CD8-positive, alpha-beta memory T cell (primary cell): Measurements from ENCODE around the gene CBLC. TPM values are rescaled to one million over a fixed set of nuclear protein-coding genes. Genes with fewer than 3 reads are reported as not detected.

ENCODE experiments used
- CTCF ChIA-PET: fragments of 350-600 bp; sonication (Branson Sonifier 250); formaldehyde crosslinking; loops from one replicate; lab custom pipeline; 2021; ENCODE audit warnings: antibody characterized with exemption; lab: Charles Lee
- POLR2A ChIA-PET: fragments of 350-600 bp; sonication (Branson Sonifier 250); formaldehyde crosslinking; loops from one replicate; lab custom pipeline; 2021; ENCODE audit warnings: antibody characterized with exemption; lab: Charles Lee
- DNase-seq, 5 donors: peaks; one replicate each; pipeline versions ENCODE4 v3.0.0 to v3.0.0-alpha.2; 2020 to 2022; ENCODE audit warnings: mixed read lengths in 1 of 5
- H3K27ac ChIP-seq: one replicate; pipeline ENCODE4 v1.7.0; 2013; ENCODE audit warnings: low read depth, mild to moderate bottlenecking, low read length, moderate library complexity
- H3K27me3 ChIP-seq: 2 replicates; pipeline ENCODE4 v1.7.0; 2013; ENCODE audit warnings: low read length, mild to moderate bottlenecking; ENCODE audit not compliant: insufficient read depth, poor library complexity, severe bottlenecking
- H3K36me3 ChIP-seq: 2 replicates; pipeline ENCODE4 v1.7.0; 2013; ENCODE audit warnings: mild to moderate bottlenecking, low read length, moderate library complexity; ENCODE audit not compliant: insufficient read depth
- H3K4me1 ChIP-seq: 2 replicates; pipeline ENCODE4 v1.7.0; 2013; ENCODE audit warnings: mild to moderate bottlenecking, low read length, moderate library complexity; ENCODE audit not compliant: insufficient read depth
- H3K4me3 ChIP-seq: 2 replicates; pipeline ENCODE4 v1.7.0; 2013; ENCODE audit warnings: mild to moderate bottlenecking, low read length
- H3K9me3 ChIP-seq: 2 replicates; pipeline ENCODE4 v1.7.0; 2013; ENCODE audit warnings: mild to moderate bottlenecking, low read length
- H3K27ac Mint-ChIP-seq, 8 donors: one replicate each; pipeline ENCODE4 v1.8.0; 2020 to 2021; ENCODE audit warnings: mixed read lengths in 8 of 8, mild to moderate bottlenecking in 6 of 8, inconsistent platforms in 3 of 8, moderate library complexity in 3 of 8
- H3K27me3 Mint-ChIP-seq, 2 donors: one replicate each; pipeline ENCODE4 v1.8.0; 2020 to 2021; ENCODE audit warnings: mixed read lengths in 2 of 2, mild to moderate bottlenecking in 1 of 2, moderate library complexity in 1 of 2
- H3K36me3 Mint-ChIP-seq, 3 donors: one replicate each; pipeline ENCODE4 v1.8.0; 2020 to 2021; ENCODE audit warnings: mixed read lengths in 3 of 3, inconsistent platforms in 1 of 3, mild to moderate bottlenecking in 1 of 3
- H3K4me1 Mint-ChIP-seq, 3 donors: one replicate each; pipeline ENCODE4 v1.8.0; 2020 to 2021; ENCODE audit warnings: mixed read lengths in 3 of 3, inconsistent platforms in 1 of 3, mild to moderate bottlenecking in 1 of 3
- H3K4me3 Mint-ChIP-seq, 7 donors: one replicate each; pipeline ENCODE4 v1.8.0; 2020 to 2021; ENCODE audit warnings: mixed read lengths in 7 of 7, mild to moderate bottlenecking in 6 of 7, moderate library complexity in 4 of 7, inconsistent platforms in 2 of 7
- H3K9me3 Mint-ChIP-seq, 5 donors: one replicate each; pipeline ENCODE4 v1.8.0; 2020 to 2022; ENCODE audit warnings: mixed read lengths in 5 of 5, mild to moderate bottlenecking in 3 of 5, moderate library complexity in 2 of 5, inconsistent platforms in 1 of 5
- polyA plus RNA-seq: library from polyadenylated mRNA; unstranded; fragments of 300-500 nt; fragmentation: Illumina TruSeq; gene quantifications from one replicate; pipeline ENCODE4 v1.2.3, GENCODE V29; 2021
- total RNA-seq, 2 experiments: library from RNA; stranded (reverse); gene quantifications; one replicate each; pipeline ENCODE4 v1.2.3, GENCODE V29; 2021

CBLC gene
- total and polyA plus RNA-seq, 3 experiments from 2014 or later, result not detected

DNA sequence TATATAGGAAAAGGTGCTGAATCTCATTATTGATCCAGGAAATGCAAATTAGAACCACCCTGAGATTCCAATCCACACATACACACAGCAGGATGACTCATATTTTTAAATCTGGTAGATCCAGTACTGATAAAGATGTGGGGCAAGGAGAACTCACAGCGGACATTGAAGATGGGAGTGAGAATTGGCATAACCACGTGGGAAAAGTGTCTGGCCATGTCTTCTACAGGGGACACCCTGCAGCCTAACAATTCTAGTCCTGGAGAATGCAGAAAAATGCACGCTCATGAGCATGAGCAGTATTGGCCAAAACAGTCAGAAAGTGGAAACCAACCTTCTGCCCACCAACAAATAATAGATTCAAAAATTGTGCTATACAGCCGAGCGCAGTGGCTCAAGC lies 42.7 kb upstream of the CBLC start:
- no peak overlapping the region for H3K4me3 Mint-ChIP-seq
- H3K27ac Mint-ChIP-seq, result no peak overlapping the region
- H3K9me3 Mint-ChIP-seq, result no peaks in the 10 kb centered on the region
- peaks cover 2 to 5% (median 3%) of the 10 kb centered on the region in 3 donors for H3K4me1 Mint-ChIP-seq
- no peaks in the 10 kb centered on the region for H3K36me3 ChIP-seq
- no peaks in the 10 kb centered on the region for H3K9me3 ChIP-seq
- no peaks in the 10 kb centered on the region for H3K27me3 Mint-ChIP-seq
- POLR2A ChIA-PET, result no interaction called here
- H3K4me3 ChIP-seq, result no peak overlapping the region
- H3K27me3 ChIP-seq, result no peaks in the 10 kb centered on the region
- no peak for DNase-seq
- CTCF ChIA-PET, result no interaction called here
- no peaks in the 10 kb centered on the region for H3K36me3 Mint-ChIP-seq
- H3K27ac ChIP-seq, result no peak overlapping the region
- H3K4me1 ChIP-seq, result no peaks in the 10 kb centered on the region

DNA sequence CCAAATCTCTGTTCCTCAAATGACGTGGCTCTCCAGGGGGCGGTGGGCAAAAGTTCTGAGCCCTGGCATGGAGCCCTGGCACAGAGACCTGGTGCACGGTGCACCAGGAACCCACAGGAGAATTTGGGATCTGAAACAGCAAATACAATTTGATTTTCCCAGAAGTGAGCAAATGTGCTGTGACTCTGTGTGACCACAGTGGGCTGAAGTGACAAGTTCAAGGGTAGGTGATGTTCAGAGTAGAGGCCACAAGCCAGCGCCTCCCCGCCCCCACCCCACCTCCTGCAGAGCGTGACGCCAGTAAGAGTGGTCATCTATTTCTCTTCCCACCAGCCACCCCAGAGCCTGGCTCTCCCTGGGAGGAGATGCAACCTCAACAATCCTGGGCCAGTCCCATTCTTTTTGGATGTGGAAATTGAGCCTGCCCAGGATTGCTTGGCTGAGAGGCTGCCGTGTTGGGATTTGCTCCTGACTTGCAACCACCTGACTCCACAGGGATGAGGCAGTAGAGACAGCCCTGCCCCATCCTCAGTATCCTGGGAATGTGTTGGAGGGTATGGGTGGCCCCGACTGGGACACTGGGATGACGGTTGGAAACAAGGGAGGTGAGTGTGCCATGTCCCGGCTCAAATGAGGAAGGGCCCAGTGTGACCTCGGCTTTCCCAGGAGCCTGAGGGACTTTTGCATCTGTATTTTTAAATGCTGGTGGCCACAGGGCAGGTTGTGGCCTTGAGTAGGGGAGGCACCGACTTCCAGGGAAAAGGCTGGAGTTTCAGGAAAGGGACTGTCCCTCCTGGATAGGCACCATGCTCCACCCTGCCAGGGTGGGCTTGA lies 40.2 kb upstream of the CBLC start:
- Histone ChIP-seq H3K27ac (no peak overlapping the region), H3K36me3 (no peaks in the 10 kb centered on the region), H3K4me3 (no peak overlapping the region), H3K9me3 (no peaks in the 10 kb centered on the region), H3K27me3 (no peaks in the 10 kb centered on the region), H3K4me1 (no peaks in the 10 kb centered on the region)
- Mint-ChIP-seq H3K36me3 (no peaks in the 10 kb centered on the region), H3K9me3 (no peaks in the 10 kb centered on the region), H3K4me1 (peaks cover 4 to 11% (median 5%) of the 10 kb centered on the region in 3 donors), H3K27me3 (no peaks in the 10 kb centered on the region), H3K27ac (peak overlapping the region in 4 of 8 donors; percentile 12 to 47 (median 32)), H3K4me3 (no peak overlapping the region)
- DNase-seq, result no peak
- ChIA-PET CTCF (no interaction called here), POLR2A (no interaction called here)

DNA sequence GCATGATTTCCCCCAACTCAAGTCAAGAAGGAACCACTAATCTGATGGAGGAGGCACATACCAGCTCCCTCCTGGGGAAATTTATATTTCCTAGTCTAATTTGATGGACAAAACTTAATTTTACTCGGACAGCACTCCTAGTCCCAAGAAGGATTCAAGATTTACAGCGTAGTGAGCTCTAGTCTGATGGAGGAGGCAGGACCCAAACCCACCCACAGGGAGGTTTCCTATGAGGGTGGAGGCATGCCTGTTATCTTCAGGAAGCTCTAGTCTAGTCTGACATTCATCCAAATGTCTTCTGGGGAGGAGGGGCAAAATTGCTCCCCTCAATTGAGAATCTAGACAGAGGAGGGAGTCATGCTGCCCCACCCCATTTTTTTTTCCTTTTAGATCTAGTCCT lies 39.6 kb upstream of the CBLC start:
- H3K9me3 ChIP-seq, result no peaks in the 10 kb centered on the region
- H3K27me3 Mint-ChIP-seq, result no peaks in the 10 kb centered on the region
- DNase-seq, result no peak
- no peaks in the 10 kb centered on the region for H3K9me3 Mint-ChIP-seq
- H3K4me3 Mint-ChIP-seq, result no peak overlapping the region
- POLR2A ChIA-PET, result no interaction called here
- no peaks in the 10 kb centered on the region for H3K4me1 ChIP-seq
- H3K4me1 Mint-ChIP-seq, result peaks cover 4 to 11% (median 5%) of the 10 kb centered on the region in 3 donors
- peak overlapping the region in 2 of 8 donors; percentile 19 to 54 for H3K27ac Mint-ChIP-seq
- no peak overlapping the region for H3K27ac ChIP-seq
- CTCF ChIA-PET, result interaction anchor here (2.7 kb wide), 1 partner anchor 33 kb away, joined by 10 read pairs; no protein-coding TSS in a partner anchor
- H3K27me3 ChIP-seq, result no peaks in the 10 kb centered on the region
- H3K36me3 Mint-ChIP-seq, result no peaks in the 10 kb centered on the region
- H3K36me3 ChIP-seq, result no peaks in the 10 kb centered on the region
- H3K4me3 ChIP-seq, result no peak overlapping the region

DNA sequence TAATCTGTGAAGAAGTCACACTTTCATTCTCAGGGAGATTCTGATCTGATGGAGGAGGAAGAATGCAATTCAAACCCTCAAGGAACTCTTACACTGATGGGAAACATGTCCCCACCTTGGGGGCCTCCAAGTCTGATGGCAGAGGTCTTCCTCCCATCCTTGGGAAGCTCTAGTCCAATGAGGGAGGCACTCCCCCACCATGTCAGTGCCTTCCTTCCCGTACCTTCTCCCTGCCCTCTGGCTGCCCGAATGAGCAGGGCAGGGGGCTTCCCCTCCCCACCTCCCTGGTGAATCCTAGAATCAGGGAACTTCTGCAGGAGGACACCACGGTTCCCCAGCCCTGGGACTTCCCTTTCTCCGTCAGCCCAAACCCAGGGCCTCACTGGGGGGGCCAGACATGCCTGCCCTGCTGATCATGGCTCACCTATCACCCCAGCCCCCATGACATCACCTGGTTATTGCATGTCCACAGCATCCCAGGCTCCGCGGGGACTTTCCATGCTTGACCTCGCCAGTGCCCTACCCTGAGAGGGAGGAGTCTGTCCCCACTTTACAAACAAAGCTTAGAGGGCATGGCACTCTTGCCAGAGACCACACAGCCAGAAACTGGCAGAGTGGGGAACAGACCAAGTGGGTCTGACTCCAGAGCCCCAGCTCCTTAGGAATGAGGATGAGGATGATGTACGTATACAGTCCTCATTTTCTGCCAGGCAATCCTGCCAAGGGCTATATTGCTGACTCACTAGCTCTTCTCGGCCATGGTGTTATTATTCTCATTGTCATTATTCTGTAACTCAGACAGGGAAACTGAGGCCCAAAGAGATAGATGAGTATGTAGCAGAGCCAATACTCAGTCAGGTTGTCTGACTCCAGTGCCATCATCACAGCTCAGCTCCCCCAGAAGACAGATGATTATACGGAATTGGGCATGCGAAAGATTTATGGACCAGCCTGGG lies 38.8 kb upstream of the CBLC start:
- ChIA-PET CTCF (interaction anchor here (0.5 to 2.7 kb wide), 4 partner anchors 12 to 32 kb away, joined by 3 to 10 read pairs (median 4); no protein-coding TSS in a partner anchor), POLR2A (no interaction called here)
- Histone ChIP-seq H3K9me3 (no peaks in the 10 kb centered on the region), H3K27ac (no peak overlapping the region), H3K27me3 (no peaks in the 10 kb centered on the region), H3K36me3 (no peaks in the 10 kb centered on the region), H3K4me1 (no peaks in the 10 kb centered on the region), H3K4me3 (no peak overlapping the region)
- peak overlapping the region in 2 of 8 donors; percentile 19 to 30 for H3K27ac Mint-ChIP-seq
- no peaks in the 10 kb centered on the region for H3K9me3 Mint-ChIP-seq
- H3K4me3 Mint-ChIP-seq, result no peak overlapping the region
- DNase-seq, result no peak
- H3K27me3 Mint-ChIP-seq, result no peaks in the 10 kb centered on the region
- peaks cover 4 to 11% (median 5%) of the 10 kb centered on the region in 3 donors for H3K4me1 Mint-ChIP-seq
- no peaks in the 10 kb centered on the region for H3K36me3 Mint-ChIP-seq

DNA sequence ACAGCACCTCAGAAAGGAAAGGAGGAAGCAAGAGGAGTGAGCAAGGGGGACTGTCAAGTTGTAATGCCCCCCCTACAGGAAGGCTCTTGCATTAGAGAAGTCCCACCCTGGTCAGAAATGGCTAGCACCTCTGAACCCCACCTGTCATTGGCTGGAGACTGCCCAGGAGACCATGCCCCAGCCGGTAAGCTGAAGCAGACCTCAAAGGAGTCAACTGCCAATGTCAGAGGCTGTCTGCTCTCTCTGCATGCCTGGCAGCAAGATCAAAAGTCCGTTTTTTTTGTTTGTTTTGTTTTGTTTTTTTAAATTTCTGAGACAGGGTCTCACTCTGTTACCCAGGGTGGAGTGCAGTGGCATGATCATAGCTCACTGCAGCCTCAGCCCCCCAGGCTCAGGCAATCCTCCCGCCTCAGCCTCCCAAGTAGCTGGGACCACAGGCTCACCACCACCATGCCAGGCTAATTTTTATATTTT lies 37.3 kb upstream of the CBLC start:
- Histone ChIP-seq H3K9me3 (no peaks in the 10 kb centered on the region), H3K27me3 (no peaks in the 10 kb centered on the region), H3K4me3 (no peak overlapping the region), H3K4me1 (no peaks in the 10 kb centered on the region), H3K27ac (no peak overlapping the region), H3K36me3 (no peaks in the 10 kb centered on the region)
- Mint-ChIP-seq H3K36me3 (no peaks in the 10 kb centered on the region), H3K27ac (peak overlapping the region in 2 of 8 donors; percentile 47 to 50), H3K9me3 (no peaks in the 10 kb centered on the region), H3K27me3 (no peaks in the 10 kb centered on the region), H3K4me1 (peaks cover 4 to 11% (median 5%) of the 10 kb centered on the region in 3 donors), H3K4me3 (no peak overlapping the region)
- ChIA-PET CTCF (interaction anchor here (0.6 to 2.7 kb wide), 3 partner anchors 16 to 104 kb away, joined by 3 to 10 read pairs (median 5); no protein-coding TSS in a partner anchor), POLR2A (no interaction called here)
- DNase-seq, result no peak

DNA sequence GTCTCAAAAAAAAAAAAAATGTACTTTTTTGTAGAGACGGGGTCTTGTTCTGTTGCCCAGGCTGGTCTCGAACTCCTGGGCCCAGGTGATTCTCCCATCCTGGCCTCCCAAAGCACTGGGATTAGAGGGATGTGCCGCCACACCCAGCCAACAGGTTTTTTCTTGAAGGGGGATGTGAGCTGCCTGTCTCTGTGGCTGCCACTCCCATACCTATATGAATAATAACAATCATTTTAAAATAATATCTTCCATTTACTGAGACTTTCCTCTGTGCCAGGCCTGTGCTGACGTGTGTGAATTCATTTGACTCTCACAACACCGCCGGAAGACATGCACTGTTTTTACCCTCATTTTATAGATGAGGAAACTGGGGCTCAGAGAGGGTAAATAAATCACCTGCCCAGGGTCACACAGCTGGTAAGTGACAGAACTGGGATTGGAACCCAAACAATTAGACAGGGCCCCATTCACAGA lies 36.4 kb upstream of the CBLC start:
- H3K9me3 ChIP-seq, result no peaks in the 10 kb centered on the region
- Mint-ChIP-seq H3K4me3 (no peak overlapping the region), H3K9me3 (no peaks in the 10 kb centered on the region), H3K36me3 (no peaks in the 10 kb centered on the region), H3K4me1 (peaks cover 4 to 12% (median 6%) of the 10 kb centered on the region in 3 donors), H3K27me3 (no peaks in the 10 kb centered on the region), H3K27ac (peak overlapping the region in 3 of 8 donors; percentile 26 to 40 (median 37))
- H3K27me3 ChIP-seq, result no peaks in the 10 kb centered on the region
- no peak for DNase-seq
- no peaks in the 10 kb centered on the region for H3K4me1 ChIP-seq
- H3K27ac ChIP-seq, result no peak overlapping the region
- no peaks in the 10 kb centered on the region for H3K36me3 ChIP-seq
- ChIA-PET POLR2A (no interaction called here), CTCF (interaction anchor here (1.7 kb wide), 1 partner anchor 17 kb away, joined by 5 read pairs; no protein-coding TSS in a partner anchor)
- no peak overlapping the region for H3K4me3 ChIP-seq

DNA sequence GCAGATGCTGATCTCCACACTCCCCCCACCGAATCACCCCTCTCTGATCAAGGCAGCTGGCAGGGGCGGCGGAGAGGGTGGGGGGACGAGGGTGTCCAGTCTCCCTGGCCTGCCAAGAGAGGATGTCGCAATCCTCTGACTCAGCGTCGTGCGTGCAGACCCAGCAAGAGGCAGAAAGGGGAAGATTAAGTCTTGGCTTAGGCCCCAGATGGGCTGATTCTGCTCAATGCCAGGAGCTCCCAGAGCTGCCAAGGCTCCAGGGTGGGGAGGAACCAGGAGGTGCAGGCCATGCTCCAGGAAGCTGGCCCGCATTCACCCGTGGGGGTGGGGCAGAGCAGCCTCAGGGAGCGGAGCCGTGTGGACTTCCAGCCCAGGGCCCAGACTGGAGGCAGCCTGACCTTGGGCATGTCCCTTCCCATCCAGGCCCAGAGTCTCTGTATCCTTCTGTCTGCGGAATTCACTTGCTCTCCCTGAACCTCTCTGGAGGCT lies 35.8 kb upstream of the CBLC start:
- H3K36me3 ChIP-seq, result no peaks in the 10 kb centered on the region
- H3K4me1 Mint-ChIP-seq, result peaks cover 6 to 17% (median 9%) of the 10 kb centered on the region in 3 donors
- peak overlapping the region in 2 of 8 donors; percentile 37 to 41 for H3K27ac Mint-ChIP-seq
- H3K4me1 ChIP-seq, result peaks cover 1% of the 10 kb centered on the region
- H3K9me3 Mint-ChIP-seq, result no peaks in the 10 kb centered on the region
- H3K27me3 Mint-ChIP-seq, result no peaks in the 10 kb centered on the region
- no peaks in the 10 kb centered on the region for H3K9me3 ChIP-seq
- no peak overlapping the region for H3K4me3 Mint-ChIP-seq
- peak overlapping the region; percentile 47 for H3K27ac ChIP-seq
- DNase-seq, result no peak
- ChIA-PET CTCF (interaction anchor here (1.7 kb wide), 1 partner anchor 18 kb away, joined by 5 read pairs; no protein-coding TSS in a partner anchor), POLR2A (no interaction called here)
- H3K27me3 ChIP-seq, result no peaks in the 10 kb centered on the region
- no peaks in the 10 kb centered on the region for H3K36me3 Mint-ChIP-seq
- no peak overlapping the region for H3K4me3 ChIP-seq
